ENCODE results near the gene LRMDA. TPM values are rescaled to one million over a fixed set of nuclear protein-coding genes. Genes with fewer than 3 reads are reported as not detected.

The LRMDA gene
- total RNA-seq, 3 donors from 2014 or later = 9.4 to 14.9 (median 10.3) TPM

DNA sequence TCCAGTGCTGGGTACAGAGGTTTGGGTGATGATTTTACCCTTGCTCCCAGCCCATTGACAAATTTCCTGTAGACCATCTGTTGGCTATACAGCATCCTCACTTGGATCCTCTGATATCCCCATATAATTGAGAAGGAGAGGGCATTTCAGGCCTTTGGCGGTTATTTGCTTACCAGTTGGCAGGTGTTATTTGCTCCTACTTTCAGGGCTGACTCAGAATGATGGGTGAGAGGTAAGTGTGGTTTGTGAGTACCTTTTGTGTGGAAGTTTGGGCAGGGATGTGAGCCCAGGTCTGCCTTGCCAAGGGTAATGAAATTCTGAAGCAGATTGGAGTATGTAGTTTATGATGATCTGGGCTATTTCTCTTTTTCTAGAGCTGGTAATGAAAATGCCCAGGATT is 93.6 kb downstream of the LRMDA start:
- no peaks in the 10 kb centered on the region for H3K36me3 ChIP-seq (ENCODE audit: low read depth)
- H3K4me1 ChIP-seq (ENCODE audit: low read depth) = no peaks in the 10 kb centered on the region
- TF ChIP-seq, protein P1, sequence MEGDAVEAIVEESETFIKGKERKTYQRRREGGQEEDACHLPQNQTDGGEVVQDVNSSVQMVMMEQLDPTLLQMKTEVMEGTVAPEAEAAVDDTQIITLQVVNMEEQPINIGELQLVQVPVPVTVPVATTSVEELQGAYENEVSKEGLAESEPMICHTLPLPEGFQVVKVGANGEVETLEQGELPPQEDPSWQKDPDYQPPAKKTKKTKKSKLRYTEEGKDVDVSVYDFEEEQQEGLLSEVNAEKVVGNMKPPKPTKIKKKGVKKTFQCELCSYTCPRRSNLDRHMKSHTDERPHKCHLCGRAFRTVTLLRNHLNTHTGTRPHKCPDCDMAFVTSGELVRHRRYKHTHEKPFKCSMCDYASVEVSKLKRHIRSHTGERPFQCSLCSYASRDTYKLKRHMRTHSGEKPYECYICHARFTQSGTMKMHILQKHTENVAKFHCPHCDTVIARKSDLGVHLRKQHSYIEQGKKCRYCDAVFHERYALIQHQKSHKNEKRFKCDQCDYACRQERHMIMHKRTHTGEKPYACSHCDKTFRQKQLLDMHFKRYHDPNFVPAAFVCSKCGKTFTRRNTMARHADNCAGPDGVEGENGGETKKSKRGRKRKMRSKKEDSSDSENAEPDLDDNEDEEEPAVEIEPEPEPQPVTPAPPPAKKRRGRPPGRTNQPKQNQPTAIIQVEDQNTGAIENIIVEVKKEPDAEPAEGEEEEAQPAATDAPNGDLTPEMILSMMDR (IDR thresholded peaks at IDR 0.05) = no peak
- ATAC-seq (no peak), DNase-seq (no peak)
- intact Hi-C loops (cut with DNase I, micrococcal nuclease) = no loop called here
- H3K9me3 ChIP-seq = no peaks in the 10 kb centered on the region
- no peak overlapping the region for H3K4me3 ChIP-seq

DNA sequence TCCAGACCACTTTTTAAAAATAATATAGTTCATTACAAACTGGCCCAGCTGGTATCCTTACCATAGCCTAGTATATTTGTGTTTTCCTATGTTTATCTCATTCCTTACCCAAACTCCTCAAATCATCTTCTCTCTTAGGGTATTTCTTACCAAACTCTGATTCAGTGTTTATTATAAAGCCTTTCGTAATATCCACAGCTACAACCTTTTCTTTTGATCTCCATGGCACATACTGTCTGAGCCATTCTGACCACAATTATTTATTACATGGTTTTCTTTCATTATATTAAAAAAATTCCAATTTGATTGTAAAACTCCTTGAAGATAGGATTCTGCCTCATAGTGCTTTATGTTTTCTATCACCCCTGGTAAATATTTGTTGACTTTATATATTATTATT is 94.2 kb downstream of the LRMDA start:
- intact Hi-C loops (cut with DNase I, micrococcal nuclease) = no loop called here
- TF ChIP-seq, protein P1 (IDR thresholded peaks at IDR 0.05) = no peak
- H3K9me3 ChIP-seq = no peaks in the 10 kb centered on the region
- DNase-seq = no peak
- H3K4me3 ChIP-seq = no peak overlapping the region
- H3K4me1 ChIP-seq (ENCODE audit: low read depth) = no peaks in the 10 kb centered on the region
- ATAC-seq = no peak
- H3K36me3 ChIP-seq (ENCODE audit: low read depth) = no peaks in the 10 kb centered on the region

DNA sequence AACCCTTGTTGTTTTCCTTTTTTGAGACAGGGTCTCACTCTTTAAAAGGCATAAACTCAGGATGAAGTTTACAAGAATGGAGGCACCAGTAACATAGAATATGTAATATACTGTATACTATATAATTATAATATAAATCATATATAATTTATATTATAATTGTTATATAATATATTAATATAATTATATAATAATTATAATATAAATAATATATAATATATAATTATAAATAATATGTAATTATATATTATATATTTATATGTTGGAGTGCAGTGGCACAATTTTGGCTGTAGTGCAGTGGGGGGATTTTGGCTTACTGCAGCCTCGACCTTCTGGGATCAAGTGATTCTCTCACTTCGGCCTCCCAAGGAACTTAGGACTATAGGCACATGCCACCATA is 96.1 kb downstream of the LRMDA start:
- Histone ChIP-seq H3K9me3 (no peaks in the 10 kb centered on the region), H3K36me3 (ENCODE audit: low read depth) (no peaks in the 10 kb centered on the region), H3K4me1 (ENCODE audit: low read depth) (no peaks in the 10 kb centered on the region), H3K4me3 (no peak overlapping the region)
- TF ChIP-seq, protein P1 (IDR thresholded peaks at IDR 0.05) = no peak
- ATAC-seq (no peak), DNase-seq (no peak)
- intact Hi-C loops (cut with DNase I, micrococcal nuclease) = no loop called here

DNA sequence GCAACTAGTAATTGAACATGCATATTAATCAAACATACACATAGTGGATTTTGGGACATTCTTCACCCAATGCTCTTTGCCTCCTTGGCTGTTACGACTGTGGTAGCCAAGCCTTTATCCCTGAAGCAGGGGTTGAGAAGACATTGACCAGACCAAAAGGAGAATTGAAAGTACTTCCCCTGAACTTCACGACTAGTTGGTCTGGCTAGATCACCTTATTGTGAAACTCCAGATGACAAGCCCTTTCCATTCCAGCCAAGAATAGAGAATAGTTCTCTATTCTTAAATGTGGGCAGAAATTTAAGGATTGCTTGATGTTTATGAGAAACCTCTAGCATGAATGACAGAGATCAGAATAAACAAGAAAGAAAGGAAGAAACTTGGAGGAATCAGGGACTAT is 97.0 kb downstream of the LRMDA start:
- H3K36me3 ChIP-seq (ENCODE audit: low read depth) = no peaks in the 10 kb centered on the region
- ATAC-seq (no peak), DNase-seq (no peak)
- no peaks in the 10 kb centered on the region for H3K9me3 ChIP-seq
- H3K4me3 ChIP-seq = no peak overlapping the region
- intact Hi-C loops (cut with DNase I, micrococcal nuclease) = no loop called here
- TF ChIP-seq, protein P1 (IDR thresholded peaks at IDR 0.05) = no peak
- no peaks in the 10 kb centered on the region for H3K4me1 ChIP-seq (ENCODE audit: low read depth)

DNA sequence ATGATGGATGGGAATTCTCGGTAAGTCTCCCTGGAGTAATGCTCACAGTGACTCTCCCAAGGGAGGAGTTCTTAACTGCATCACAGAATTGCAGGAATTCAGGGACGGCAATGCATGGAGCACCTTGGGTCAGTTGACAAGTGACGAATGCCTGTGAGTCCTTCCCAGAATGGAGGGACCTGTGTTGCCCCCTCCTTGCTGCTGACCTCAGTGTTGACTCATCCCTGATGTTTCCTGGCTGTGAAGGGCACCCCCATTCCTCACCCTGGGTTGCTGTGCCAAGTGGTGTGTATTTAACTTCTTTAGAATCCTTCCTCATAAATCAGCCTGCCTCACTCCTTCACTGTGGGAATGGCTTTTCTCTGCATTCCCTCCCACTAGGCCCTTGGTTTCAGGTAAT is 98.9 kb downstream of the LRMDA start:
- TF ChIP-seq, protein P1 (IDR thresholded peaks at IDR 0.05) = no peak
- Histone ChIP-seq H3K4me1 (ENCODE audit: low read depth) (no peaks in the 10 kb centered on the region), H3K9me3 (no peaks in the 10 kb centered on the region), H3K4me3 (no peak overlapping the region), H3K36me3 (ENCODE audit: low read depth) (no peaks in the 10 kb centered on the region)
- intact Hi-C loops (cut with DNase I, micrococcal nuclease) = no loop called here
- DNase-seq (no peak), ATAC-seq (no peak)

DNA sequence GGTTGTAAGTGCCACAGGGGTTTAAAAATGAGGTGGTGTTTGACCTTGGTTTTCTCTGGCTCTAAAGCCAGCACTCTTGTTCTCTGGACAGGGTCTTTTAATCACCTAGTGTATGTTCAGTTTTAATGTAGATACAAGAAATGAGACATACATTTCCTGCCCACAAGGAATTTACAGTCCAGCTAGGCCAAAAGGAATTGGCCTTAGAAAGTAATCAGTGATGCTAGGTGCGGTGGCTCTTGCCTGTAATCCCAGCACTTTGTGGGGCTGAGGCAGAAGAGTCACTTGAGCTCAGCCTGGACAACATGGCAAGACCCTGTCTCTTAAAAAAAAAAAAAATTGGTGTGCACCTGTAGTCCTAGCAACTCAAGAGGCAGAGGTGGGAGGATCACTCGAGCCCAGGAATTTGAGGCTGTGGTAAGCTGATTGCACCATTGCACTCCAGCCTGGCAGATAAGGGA is 100.2 kb downstream of the LRMDA start:
- Histone ChIP-seq H3K4me3 (no peak overlapping the region), H3K36me3 (ENCODE audit: low read depth) (no peaks in the 10 kb centered on the region), H3K4me1 (ENCODE audit: low read depth) (no peaks in the 10 kb centered on the region), H3K9me3 (no peaks in the 10 kb centered on the region)
- no peak for DNase-seq
- TF ChIP-seq, protein P1 (IDR thresholded peaks at IDR 0.05) = no peak
- no peak for ATAC-seq
- intact Hi-C loops (cut with DNase I, micrococcal nuclease) = no loop called here

Measured in mucosa of descending colon (tissue), 3 donors.